Activated CD8-positive, alpha-beta T cell treated with anti-CD3 and anti-CD28 coated beads for 36 hours (primary cell): ENCODE data around the gene ITIH5. TPM values are rescaled to one million over a fixed set of nuclear protein-coding genes. Genes with fewer than 3 reads are reported as not detected.

Source experiments
- ATAC-seq: fragments of 200-7000 bp; cut with Tn5 transposase; one replicate; pipeline ENCODE4 v1.10.0; 2021; ENCODE audit warnings: mild to moderate bottlenecking, moderate library complexity
- CTCF ChIA-PET: fragments of 350-600 bp; sonication (Branson Sonifier 250); formaldehyde crosslinking; loops from one replicate; lab custom pipeline; 2021; ENCODE audit warnings: antibody characterized with exemption; lab: Charles Lee
- POLR2A ChIA-PET: fragments of 350-600 bp; sonication (Branson Sonifier 250); formaldehyde crosslinking; loops from one replicate; lab custom pipeline; 2021; ENCODE audit warnings: antibody characterized with exemption; lab: Charles Lee
- DNase-seq: peaks from one replicate; pipeline ENCODE4 v3.0.0-alpha.2; 2020
- H3K27ac Mint-ChIP-seq: one replicate; pipeline ENCODE4 v1.8.0; 2021; ENCODE audit warnings: mild to moderate bottlenecking, mixed read lengths
- H3K27me3 Mint-ChIP-seq: one replicate; pipeline ENCODE4 v1.8.0; 2021; ENCODE audit warnings: mixed read lengths
- H3K36me3 Mint-ChIP-seq: one replicate; pipeline ENCODE4 v1.8.0; 2021; ENCODE audit warnings: low read depth, mixed read lengths
- H3K4me1 Mint-ChIP-seq: one replicate; pipeline ENCODE4 v1.8.0; 2021; ENCODE audit warnings: low read depth, mixed read lengths
- H3K4me3 Mint-ChIP-seq: one replicate; pipeline ENCODE4 v1.8.0; 2021; ENCODE audit warnings: mild to moderate bottlenecking, moderate library complexity, mixed read lengths
- H3K9me3 Mint-ChIP-seq: one replicate; pipeline ENCODE4 v1.8.0; 2021; ENCODE audit warnings: mixed read lengths
- intact Hi-C: fragments of 100-400 bp; cut with micrococcal nuclease; formaldehyde crosslinking; loops from one replicate; pipeline ENCODE4 v1.10.0; 2022
- total RNA-seq, 2 experiments: library from RNA; stranded (reverse); gene quantifications; one replicate each; pipeline ENCODE4 v1.2.3, GENCODE V29; 2021
- TF ChIP-seq, protein P1 (sequence below): fragments of 200-600 bp; IDR thresholded peaks from one replicate; pipeline ENCODE4 v1.8.0; 2022; ENCODE audit warnings: antibody characterized with exemption, mild to moderate bottlenecking

The ITIH5 gene
- total RNA-seq, 2 experiments from 2014 or later, result not detected

DNA sequence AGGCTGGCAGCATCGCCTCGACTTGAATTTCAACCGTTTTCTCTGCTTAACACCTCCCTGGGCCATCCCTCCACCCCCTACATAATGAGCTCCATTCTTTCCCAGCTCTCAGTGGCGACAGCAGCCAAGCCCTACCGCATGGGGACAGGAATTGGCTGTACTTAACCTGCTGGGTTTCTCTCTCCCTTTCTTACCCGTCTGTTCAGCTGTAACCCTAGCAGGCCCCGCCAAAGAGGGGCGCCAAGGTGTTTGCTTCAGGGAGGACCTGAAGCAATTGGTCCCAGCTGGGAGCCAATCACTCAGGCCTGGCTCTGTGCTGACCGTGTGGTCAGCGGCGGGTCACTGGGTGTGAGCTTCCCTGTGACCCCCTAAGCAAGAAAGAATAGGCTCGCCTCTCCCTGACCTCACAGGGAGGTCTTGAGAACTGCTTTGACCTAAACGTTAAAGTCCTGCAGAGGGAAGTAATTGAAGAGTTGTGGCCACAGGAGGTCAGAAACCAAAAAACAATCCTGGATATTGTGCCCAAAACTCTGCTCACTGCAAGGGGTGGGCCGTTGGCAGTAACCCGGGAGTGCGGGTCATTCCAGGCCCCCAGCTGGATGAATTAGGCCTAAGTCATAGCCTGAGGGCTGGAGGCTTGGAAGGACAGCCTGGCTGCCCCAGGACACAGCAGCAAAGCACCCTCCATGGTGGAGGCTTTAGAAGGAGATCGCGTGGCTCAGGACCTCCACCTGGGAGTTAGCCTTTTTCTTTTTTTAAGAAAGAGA is 114.6 kb downstream of the ITIH5 start:
- ATAC-seq, result no peak
- no peak overlapping the region for H3K4me3 Mint-ChIP-seq
- H3K36me3 Mint-ChIP-seq, result no peaks in the 10 kb centered on the region
- ChIA-PET CTCF (interaction anchor here (1.5 kb wide), 1 partner anchor 27 kb away, joined by 3 read pairs; no protein-coding TSS in a partner anchor), POLR2A (no interaction called here)
- no peaks in the 10 kb centered on the region for H3K4me1 Mint-ChIP-seq
- TF ChIP-seq, protein P1, sequence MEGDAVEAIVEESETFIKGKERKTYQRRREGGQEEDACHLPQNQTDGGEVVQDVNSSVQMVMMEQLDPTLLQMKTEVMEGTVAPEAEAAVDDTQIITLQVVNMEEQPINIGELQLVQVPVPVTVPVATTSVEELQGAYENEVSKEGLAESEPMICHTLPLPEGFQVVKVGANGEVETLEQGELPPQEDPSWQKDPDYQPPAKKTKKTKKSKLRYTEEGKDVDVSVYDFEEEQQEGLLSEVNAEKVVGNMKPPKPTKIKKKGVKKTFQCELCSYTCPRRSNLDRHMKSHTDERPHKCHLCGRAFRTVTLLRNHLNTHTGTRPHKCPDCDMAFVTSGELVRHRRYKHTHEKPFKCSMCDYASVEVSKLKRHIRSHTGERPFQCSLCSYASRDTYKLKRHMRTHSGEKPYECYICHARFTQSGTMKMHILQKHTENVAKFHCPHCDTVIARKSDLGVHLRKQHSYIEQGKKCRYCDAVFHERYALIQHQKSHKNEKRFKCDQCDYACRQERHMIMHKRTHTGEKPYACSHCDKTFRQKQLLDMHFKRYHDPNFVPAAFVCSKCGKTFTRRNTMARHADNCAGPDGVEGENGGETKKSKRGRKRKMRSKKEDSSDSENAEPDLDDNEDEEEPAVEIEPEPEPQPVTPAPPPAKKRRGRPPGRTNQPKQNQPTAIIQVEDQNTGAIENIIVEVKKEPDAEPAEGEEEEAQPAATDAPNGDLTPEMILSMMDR, result no peak
- H3K27me3 Mint-ChIP-seq, result peaks cover 4% of the 10 kb centered on the region
- intact Hi-C loops, result no loop called here
- no peak overlapping the region for H3K27ac Mint-ChIP-seq
- H3K9me3 Mint-ChIP-seq, result no peaks in the 10 kb centered on the region
- no peak for DNase-seq

DNA sequence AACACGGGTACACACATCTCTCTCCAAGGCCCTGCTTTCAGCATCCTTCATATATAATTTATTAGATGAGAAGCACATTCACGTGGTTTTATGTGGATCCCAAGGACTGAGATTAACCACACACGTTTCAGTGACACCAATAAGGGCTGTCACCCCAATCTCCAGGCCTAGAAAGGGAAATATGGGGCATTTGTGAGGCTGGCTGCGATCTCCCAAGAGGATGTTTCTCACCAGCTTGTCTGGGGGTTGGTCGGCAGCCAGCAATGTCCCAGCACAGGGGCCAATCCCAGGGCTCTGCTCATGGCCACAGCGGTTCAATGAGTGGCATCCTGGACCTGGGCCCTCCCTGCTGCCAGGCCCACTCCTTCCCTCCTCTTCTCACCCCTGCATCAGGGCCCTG is 115.5 kb downstream of the ITIH5 start:
- Mint-ChIP-seq H3K4me3 (no peak overlapping the region), H3K27me3 (no peaks in the 10 kb centered on the region), H3K27ac (no peak overlapping the region), H3K9me3 (no peaks in the 10 kb centered on the region), H3K4me1 (no peaks in the 10 kb centered on the region), H3K36me3 (no peaks in the 10 kb centered on the region)
- POLR2A ChIA-PET, result no interaction called here
- TF ChIP-seq, protein P1, result no peak
- ATAC-seq (no peak), DNase-seq (no peak)
- CTCF ChIA-PET, result interaction anchor here (1.5 kb wide), 1 partner anchor 26 kb away, joined by 3 read pairs; no protein-coding TSS in a partner anchor
- intact Hi-C loops, result no loop called here

DNA sequence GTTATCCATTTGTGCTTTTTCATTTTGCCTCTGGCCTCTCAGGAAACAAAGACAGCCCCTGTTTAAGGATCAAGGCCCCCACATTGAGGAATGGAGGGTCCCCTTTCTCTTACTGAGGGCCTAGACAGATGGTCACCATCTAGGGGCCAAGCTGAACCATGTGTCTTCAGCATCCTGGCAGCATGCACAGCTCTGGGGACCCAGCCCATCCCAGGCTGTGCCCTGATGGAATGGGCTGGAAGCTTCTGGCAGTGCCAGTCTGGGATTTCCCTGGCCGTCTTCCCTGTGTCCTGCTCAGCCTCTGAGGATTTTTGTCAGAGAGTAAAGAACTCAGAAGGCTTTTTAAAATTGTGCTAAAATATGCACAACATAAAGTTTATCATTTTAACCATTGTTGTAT is 116.8 kb downstream of the ITIH5 start:
- Mint-ChIP-seq H3K27ac (no peak overlapping the region), H3K27me3 (no peaks in the 10 kb centered on the region), H3K9me3 (no peaks in the 10 kb centered on the region), H3K4me1 (no peaks in the 10 kb centered on the region), H3K4me3 (no peak overlapping the region), H3K36me3 (no peaks in the 10 kb centered on the region)
- TF ChIP-seq, protein P1, result no peak
- intact Hi-C loops, result no loop called here
- ATAC-seq, result no peak
- CTCF ChIA-PET, result no interaction called here
- DNase-seq, result no peak
- POLR2A ChIA-PET, result no interaction called here

- intact Hi-C loops, result no loop called here
- H3K27me3 Mint-ChIP-seq, result no peaks in the 10 kb centered on the region
- no peaks in the 10 kb centered on the region for H3K9me3 Mint-ChIP-seq
- POLR2A ChIA-PET, result interaction anchor here (1.1 kb wide), 1 partner anchor 139 kb away, joined by 3 read pairs; no protein-coding TSS in a partner anchor
- CTCF ChIA-PET, result interaction anchor here (1.0 to 1.5 kb wide), 3 partner anchors 13 to 140 kb away, joined by 3 to 6 read pairs (median 3); no protein-coding TSS in a partner anchor
- DNase-seq, result no peak
- no peak for ATAC-seq
- no peak overlapping the region for H3K4me3 Mint-ChIP-seq
- TF ChIP-seq, protein P1, result no peak
- no peaks in the 10 kb centered on the region for H3K4me1 Mint-ChIP-seq
- no peak overlapping the region for H3K27ac Mint-ChIP-seq
- H3K36me3 Mint-ChIP-seq, result no peaks in the 10 kb centered on the region
Measured at GRCh38 chr10:7547829-7548228, 118.9 kb downstream of the ITIH5 start.

- intact Hi-C loops, result no loop called here
- no peak overlapping the region for H3K27ac Mint-ChIP-seq
- H3K36me3 Mint-ChIP-seq, result no peaks in the 10 kb centered on the region
- DNase-seq, result no peak
- no peak for ATAC-seq
- H3K27me3 Mint-ChIP-seq, result no peaks in the 10 kb centered on the region
- no peaks in the 10 kb centered on the region for H3K9me3 Mint-ChIP-seq
- no peak overlapping the region for H3K4me3 Mint-ChIP-seq
- POLR2A ChIA-PET, result interaction anchor here (1.1 kb wide), 1 partner anchor 140 kb away, joined by 3 read pairs; no protein-coding TSS in a partner anchor
- no peaks in the 10 kb centered on the region for H3K4me1 Mint-ChIP-seq
- CTCF ChIA-PET, result interaction anchor here (1.0 to 1.5 kb wide), 3 partner anchors 14 to 141 kb away, joined by 3 to 6 read pairs (median 3); no protein-coding TSS in a partner anchor
- TF ChIP-seq, protein P1, result no peak
Measured at GRCh38 chr10:7547206-7547605, 119.6 kb downstream of the ITIH5 start.
